HepG2 (cell line): ENCODE data around the gene TCF7L2. TPM values are rescaled to one million over a fixed set of nuclear protein-coding genes. Genes with fewer than 3 reads are reported as not detected.

ENCODE experiments used
- ATAC-seq: fragments of 200-7000 bp; cut with Tn5 transposase; 3 replicates; pipeline ENCODE4 v1.9.1; 2020; ENCODE audit warnings: mild to moderate bottlenecking, moderate library complexity
- BruUV-seq: library from RNA; stranded (reverse); fragments of 400-500 nt; replicated peaks from 2 replicates; lab custom pipeline; 2021; lab: Mats Ljungman, UMichigan
- CTCF ChIA-PET: fragments of 300-600 bp; formaldehyde crosslinking; extraction: SDS; loops from one replicate; lab custom pipeline; 2021; ENCODE audit warnings: low total read pairs, inconsistent platforms, low intra/inter-chr PET ratio; lab: Yijun Ruan, JAX
- POLR2A ChIA-PET: fragments of 350-600 bp; sonication (Branson Sonifier 250); formaldehyde crosslinking; loops from one replicate; lab custom pipeline; 2020; ENCODE audit warnings: antibody characterized with exemption, inconsistent platforms; lab: Yijun Ruan, JAX
- DNase-seq: peaks from one replicate; pipeline ENCODE4 v3.0.0-alpha.2; 2015; ENCODE audit warnings: low spot score
- FAIRE-seq: peaks from 3 replicates; lab custom pipeline; 2011; peaks lifted over from hg19 to GRCh38; lab: Jason Lieb, UNC
- H2AFZ ChIP-seq: one replicate; pipeline ENCODE4 v1.6.1; 2011; ENCODE audit warnings: low read length, inconsistent platforms
- H3K27ac ChIP-seq: fragments of 300-600 bp; 3 replicates; pipeline ENCODE4 v1.8.0; 2011; ENCODE audit warnings: mixed run types, mild to moderate bottlenecking, mixed read lengths, low read length, inconsistent platforms; ENCODE audit not compliant: insufficient read depth; ENCODE audit errors: extremely low read length
- H3K27me3 ChIP-seq, 2 experiments: fragments of 200-600 bp in 1 of 2; 2 replicates in 1 of 2; 3 replicates in 1 of 2; pipeline versions ENCODE4 v1.6.0 to v1.8.0; 2011; ENCODE audit warnings: low read length in 2 of 2, mild to moderate bottlenecking in 2 of 2, moderate library complexity in 2 of 2, inconsistent platforms in 1 of 2; ENCODE audit not compliant: insufficient read depth in 2 of 2, control insufficient read depth in 1 of 2
- H3K36me3 ChIP-seq, 2 experiments: fragments of 200-600 bp in 1 of 2; replicated peaks in 1 of 2; 2 replicates in 1 of 2; 3 replicates in 1 of 2; pipeline versions ENCODE4 v1.5.1 to v1.8.0; 2011; ENCODE audit warnings: low read length in 2 of 2, inconsistent platforms in 1 of 2; ENCODE audit not compliant: insufficient read depth in 2 of 2, control insufficient read depth in 1 of 2
- H3K4me1 ChIP-seq: 2 replicates; pipeline ENCODE4 v1.5.1; 2012; ENCODE audit warnings: low read length, inconsistent platforms; ENCODE audit not compliant: insufficient read depth
- H3K4me2 ChIP-seq: 2 replicates; pipeline ENCODE4 v1.6.0; 2011; ENCODE audit warnings: low read depth, low read length, inconsistent platforms
- H3K4me3 ChIP-seq, 3 experiments: fragments of 200-600 bp in 1 of 3; sonication (generic), shearing (Covaris generic) in 1 of 3; replicated peaks in 1 of 3; 2 replicates each; pipeline ENCODE4 v1.5.1; 2011 to 2016; ENCODE audit warnings: low read length in 3 of 3, inconsistent platforms in 2 of 3, low read depth in 2 of 3, mild to moderate bottlenecking in 2 of 3, control low read depth in 1 of 3, mixed read lengths in 1 of 3; ENCODE audit not compliant: insufficient read depth in 1 of 3
- H3K79me2 ChIP-seq: one replicate; pipeline ENCODE4 v1.6.1; 2011; ENCODE audit warnings: low read length, inconsistent platforms; ENCODE audit not compliant: insufficient read depth
- H3K9ac ChIP-seq: 2 replicates; pipeline ENCODE4 v1.6.0; 2011; ENCODE audit warnings: mild to moderate bottlenecking, low read depth, low read length, inconsistent platforms; ENCODE audit not compliant: insufficient read depth
- H3K9me3 ChIP-seq: 2 replicates; pipeline ENCODE4 v1.5.1; 2012; ENCODE audit warnings: mild to moderate bottlenecking, low read length
- H4K20me1 ChIP-seq: 2 replicates; pipeline ENCODE4 v1.6.0; 2011; ENCODE audit warnings: inconsistent platforms, mild to moderate bottlenecking, low read length, moderate library complexity; ENCODE audit not compliant: insufficient read depth
- MED13 ChIP-seq: sonication (generic); formaldehyde crosslinking; IDR thresholded peaks from 2 replicates; pipeline ENCODE4 v1.5.0; 2020; ENCODE audit warnings: missing genetic modification reagents
- PCBP1 ChIP-seq: fragments of 200-400 bp; formaldehyde crosslinking; IDR thresholded peaks from 2 replicates; pipeline ENCODE4 v1.6.1; 2017; ENCODE audit warnings: mild to moderate bottlenecking, low read depth, low read length, borderline replicate concordance
- RBM22 ChIP-seq: fragments of 200-400 bp; formaldehyde crosslinking; optimal IDR thresholded peaks from 2 replicates; pipeline ENCODE3; 2017; ENCODE audit warnings: mild to moderate bottlenecking, low read length, moderate library complexity
- ZFP62 ChIP-seq: sonication (generic); formaldehyde crosslinking; IDR thresholded peaks from 2 replicates; pipeline ENCODE4 v1.4.0; 2020; ENCODE audit warnings: missing genetic modification reagents
- ZNF496 ChIP-seq: sonication (generic); formaldehyde crosslinking; IDR thresholded peaks from 2 replicates; pipeline ENCODE4 v1.8.1; 2023; ENCODE audit warnings: mild to moderate bottlenecking, moderate library complexity, missing genetic modification reagents; ENCODE audit not compliant: insufficient replicate concordance
- WGBS: methylation state at CpG from one replicate; pipeline ENCODE4 v1.1.6; 2017; ENCODE audit warnings: low lambda C conversion rate; 5-methylcytosine and 5-hydroxymethylcytosine counted together
- in situ Hi-C: cut with HindIII; loops from 2 replicates; pipeline ENCODE4 v1.10.0; 2017; ENCODE audit warnings: low pct_unique_long_range_greater_than_20kb; ENCODE audit not compliant: extremely low pct_ligation_motif_present
- intact Hi-C: fragments of 100-400 bp; cut with micrococcal nuclease; formaldehyde crosslinking; loops from one replicate; pipeline ENCODE4 v1.10.0; 2022; ENCODE audit not compliant: unreplicated experiment
- polyA plus RNA-seq, 8 experiments: library from polyadenylated mRNA; depleted of rRNA in 3 of 8; stranded (reverse) in 7 of 8; unstranded in 1 of 8; fragments of >200 nt; fragmentation: Illumina TruSeq in 4 of 8; extraction: Trizol in 4 of 8; gene quantifications; 2 replicates each; pipeline versions ENCODE4 v1.2.1 to v1.2.3, GENCODE V29; 2011 to 2016; ENCODE audit warnings: low read depth in 4 of 8, missing spikeins in 1 of 8, mixed read lengths in 1 of 8; ENCODE audit not compliant: insufficient read depth in 1 of 8
- total RNA-seq, 5 experiments: library from RNA; depleted of rRNA; stranded (reverse); fragments of >200 nt; fragmentation: Illumina TruSeq; extraction: Trizol; gene quantifications; 2 replicates each; pipeline ENCODE4 v1.2.3, GENCODE V29; 2016; ENCODE audit warnings: low read depth in 1 of 5
- TF ChIP-seq, protein P1 (sequence below): sonication (generic); formaldehyde crosslinking; IDR thresholded peaks from 2 replicates; pipeline ENCODE4 v1.4.0; 2020; ENCODE audit warnings: missing genetic modification reagents, borderline replicate concordance

The TCF7L2 gene
- total and polyA plus RNA-seq, 2 of the 13 experiments (the other 11 are each of a cell fraction or from before 2014, with no cell fraction given): 3.9 to 13.7 TPM

DNA sequence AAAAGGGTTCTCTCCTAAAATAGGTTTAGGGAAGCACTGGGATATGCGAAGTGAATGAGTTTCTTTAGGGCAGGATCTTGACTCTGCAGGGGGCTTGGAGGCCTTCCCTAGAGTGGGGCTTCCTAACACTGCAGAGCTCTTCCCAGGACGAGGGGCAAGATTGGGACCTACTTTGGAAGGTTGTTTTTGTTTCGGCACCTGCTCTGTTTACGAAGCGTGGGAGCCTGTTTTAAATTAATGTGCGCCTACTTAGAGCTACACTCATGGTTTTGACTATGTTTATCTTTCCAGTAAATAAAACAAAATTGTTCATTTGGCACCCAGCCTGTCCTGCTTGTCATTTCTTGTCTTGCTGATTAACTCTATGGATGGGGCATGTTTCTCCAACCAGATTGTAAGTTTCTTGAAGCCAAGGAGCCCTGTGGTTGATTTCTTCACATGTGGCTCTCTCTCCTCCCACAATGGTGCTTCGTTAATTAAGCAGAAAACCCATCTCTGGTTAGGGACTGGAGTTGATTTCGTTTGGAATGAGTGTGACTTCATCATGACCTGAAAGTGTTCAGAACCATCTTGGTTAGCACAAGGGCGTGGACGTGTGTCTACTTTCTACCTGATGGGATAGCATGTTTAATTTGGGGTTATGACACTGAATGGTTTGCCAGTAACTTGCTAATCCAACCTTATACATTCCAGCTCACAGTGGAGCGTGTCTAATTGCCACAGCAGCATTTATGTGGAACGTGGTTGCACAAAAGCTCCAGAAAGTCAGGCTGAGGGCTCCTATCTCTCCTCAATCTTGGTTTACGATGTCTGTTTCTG lies 98.1 kb downstream of the TCF7L2 start:
- no peak overlapping the region for H3K4me2 ChIP-seq
- H3K27ac ChIP-seq: no peak overlapping the region
- no peak for ATAC-seq
- no peaks in the 10 kb centered on the region for H3K9me3 ChIP-seq
- no TSS peak for BruUV-seq
- intact Hi-C loops (no loop called here), in situ Hi-C loops (no loop called here)
- H2AFZ ChIP-seq: no peak overlapping the region
- no peak overlapping the region for H3K4me3 ChIP-seq
- H3K9ac ChIP-seq: no peak overlapping the region
- no peak for DNase-seq
- ChIA-PET CTCF (no interaction called here), POLR2A (no interaction called here)
- H3K79me2 ChIP-seq: peaks cover 90% of the 10 kb centered on the region
- 97% methylated on average over 13 of the region's 13 CpGs for WGBS
- no peaks in the 10 kb centered on the region for H3K27me3 ChIP-seq
- peaks cover 73% of the 10 kb centered on the region for H4K20me1 ChIP-seq
- no peak for FAIRE-seq
- H3K4me1 ChIP-seq: no peaks in the 10 kb centered on the region
- peaks cover 14 to 31% of the 10 kb centered on the region in 2 experiments for H3K36me3 ChIP-seq
- no peak for TF ChIP-seq ZFP62 (CRISPR knock-in tag)
- no peak for TF ChIP-seq MED13 (CRISPR knock-in tag)
- peak; percentile 56 for TF ChIP-seq RBM22
- TF ChIP-seq, protein P1, sequence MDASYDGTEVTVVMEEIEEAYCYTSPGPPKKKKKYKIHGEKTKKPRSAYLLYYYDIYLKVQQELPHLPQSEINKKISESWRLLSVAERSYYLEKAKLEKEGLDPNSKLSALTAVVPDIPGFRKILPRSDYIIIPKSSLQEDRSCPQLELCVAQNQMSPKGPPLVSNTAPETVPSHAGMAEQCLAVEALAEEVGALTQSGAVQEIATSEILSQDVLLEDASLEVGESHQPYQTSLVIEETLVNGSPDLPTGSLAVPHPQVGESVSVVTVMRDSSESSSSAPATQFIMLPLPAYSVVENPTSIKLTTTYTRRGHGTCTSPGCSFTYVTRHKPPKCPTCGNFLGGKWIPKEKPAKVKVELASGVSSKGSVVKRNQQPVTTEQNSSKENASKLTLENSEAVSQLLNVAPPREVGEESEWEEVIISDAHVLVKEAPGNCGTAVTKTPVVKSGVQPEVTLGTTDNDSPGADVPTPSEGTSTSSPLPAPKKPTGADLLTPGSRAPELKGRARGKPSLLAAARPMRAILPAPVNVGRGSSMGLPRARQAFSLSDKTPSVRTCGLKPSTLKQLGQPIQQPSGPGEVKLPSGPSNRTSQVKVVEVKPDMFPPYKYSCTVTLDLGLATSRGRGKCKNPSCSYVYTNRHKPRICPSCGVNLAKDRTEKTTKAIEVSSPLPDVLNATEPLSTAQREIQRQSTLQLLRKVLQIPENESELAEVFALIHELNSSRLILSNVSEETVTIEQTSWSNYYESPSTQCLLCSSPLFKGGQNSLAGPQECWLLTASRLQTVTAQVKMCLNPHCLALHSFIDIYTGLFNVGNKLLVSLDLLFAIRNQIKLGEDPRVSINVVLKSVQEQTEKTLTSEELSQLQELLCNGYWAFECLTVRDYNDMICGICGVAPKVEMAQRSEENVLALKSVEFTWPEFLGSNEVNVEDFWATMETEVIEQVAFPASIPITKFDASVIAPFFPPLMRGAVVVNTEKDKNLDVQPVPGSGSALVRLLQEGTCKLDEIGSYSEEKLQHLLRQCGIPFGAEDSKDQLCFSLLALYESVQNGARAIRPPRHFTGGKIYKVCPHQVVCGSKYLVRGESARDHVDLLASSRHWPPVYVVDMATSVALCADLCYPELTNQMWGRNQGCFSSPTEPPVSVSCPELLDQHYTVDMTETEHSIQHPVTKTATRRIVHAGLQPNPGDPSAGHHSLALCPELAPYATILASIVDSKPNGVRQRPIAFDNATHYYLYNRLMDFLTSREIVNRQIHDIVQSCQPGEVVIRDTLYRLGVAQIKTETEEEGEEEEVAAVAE: no peak
- no peak for TF ChIP-seq ZNF496 (CRISPR knock-in tag)
- no peak for TF ChIP-seq PCBP1
